ENCODE data around the gene XAB2. TPM values are rescaled to one million over a fixed set of nuclear protein-coding genes. Genes with fewer than 3 reads are reported as not detected.

XAB2 gene
- polyA plus RNA-seq, 1 donor from 2014 or later, result 19.6 TPM

GRCh38 chr19:7618348-7618747 lies 11.0 kb downstream of the XAB2 start:
- no peaks in the 10 kb centered on the region for H4K20me1 ChIP-seq (ENCODE audit: insufficient read depth)
- no peaks in the 10 kb centered on the region for H3K79me2 ChIP-seq (replicated peaks; ENCODE audit: insufficient read depth, low read length)
- no peaks in the 10 kb centered on the region for H3K27me3 ChIP-seq (ENCODE audit: insufficient read depth, low read depth, low read length)
- H3F3A ChIP-seq (ENCODE audit: insufficient read depth, low read length, poor library complexity, severe bottlenecking), result no peaks in the 10 kb centered on the region
- H3K9ac ChIP-seq (ENCODE audit: low read length), result no peak overlapping the region
- TF ChIP-seq MXI1 (conservative IDR thresholded peaks at IDR 0.05; ENCODE audit: poor library complexity, severe bottlenecking), result no peak
- no peak for TF ChIP-seq EP300 (conservative IDR thresholded peaks at IDR 0.05; ENCODE audit: poor library complexity, severe bottlenecking)
- TF ChIP-seq, protein P1, sequence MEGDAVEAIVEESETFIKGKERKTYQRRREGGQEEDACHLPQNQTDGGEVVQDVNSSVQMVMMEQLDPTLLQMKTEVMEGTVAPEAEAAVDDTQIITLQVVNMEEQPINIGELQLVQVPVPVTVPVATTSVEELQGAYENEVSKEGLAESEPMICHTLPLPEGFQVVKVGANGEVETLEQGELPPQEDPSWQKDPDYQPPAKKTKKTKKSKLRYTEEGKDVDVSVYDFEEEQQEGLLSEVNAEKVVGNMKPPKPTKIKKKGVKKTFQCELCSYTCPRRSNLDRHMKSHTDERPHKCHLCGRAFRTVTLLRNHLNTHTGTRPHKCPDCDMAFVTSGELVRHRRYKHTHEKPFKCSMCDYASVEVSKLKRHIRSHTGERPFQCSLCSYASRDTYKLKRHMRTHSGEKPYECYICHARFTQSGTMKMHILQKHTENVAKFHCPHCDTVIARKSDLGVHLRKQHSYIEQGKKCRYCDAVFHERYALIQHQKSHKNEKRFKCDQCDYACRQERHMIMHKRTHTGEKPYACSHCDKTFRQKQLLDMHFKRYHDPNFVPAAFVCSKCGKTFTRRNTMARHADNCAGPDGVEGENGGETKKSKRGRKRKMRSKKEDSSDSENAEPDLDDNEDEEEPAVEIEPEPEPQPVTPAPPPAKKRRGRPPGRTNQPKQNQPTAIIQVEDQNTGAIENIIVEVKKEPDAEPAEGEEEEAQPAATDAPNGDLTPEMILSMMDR (IDR thresholded peaks at IDR 0.05; ENCODE audit: poor library complexity, severe bottlenecking), result no peak
- no peak for TF ChIP-seq POLR2AphosphoS5 (IDR thresholded peaks at IDR 0.05)
- TF ChIP-seq RAD21 (conservative IDR thresholded peaks at IDR 0.05), result no peak
- no peak for TF ChIP-seq SMC3 (conservative IDR thresholded peaks at IDR 0.05; ENCODE audit: poor library complexity)
- TF ChIP-seq TAF1 (IDR thresholded peaks at IDR 0.05; ENCODE audit: low read depth), result no peak
- no peak for TF ChIP-seq REST (IDR thresholded peaks at IDR 0.05; ENCODE audit: borderline replicate concordance)
- TF ChIP-seq EZH2 (IDR thresholded peaks at IDR 0.05; ENCODE audit: borderline replicate concordance, insufficient read depth, low read length, poor library complexity, severe bottlenecking), result no peak
- no peak overlapping the region for H2AFZ ChIP-seq (ENCODE audit: low read depth, low read length)
- H3K27ac ChIP-seq (ENCODE audit: low read length), result no peak overlapping the region
- H3K4me2 ChIP-seq (ENCODE audit: low read length), result no peak overlapping the region
- no peaks in the 10 kb centered on the region for H3K9me2 ChIP-seq (ENCODE audit: insufficient read depth, low read length)
- no peak overlapping the region for H3K4me3 ChIP-seq (ENCODE audit: low read length)
- H3K9me3 ChIP-seq (ENCODE audit: low read length), result no peaks in the 10 kb centered on the region
- H3K36me3 ChIP-seq (ENCODE audit: insufficient read depth, low read length), result no peaks in the 10 kb centered on the region

- Histone ChIP-seq H3K27ac (ENCODE audit: low read length) (no peak overlapping the region), H3K9me3 (ENCODE audit: low read length) (no peaks in the 10 kb centered on the region), H2AFZ (ENCODE audit: low read depth, low read length) (no peak overlapping the region), H4K20me1 (ENCODE audit: insufficient read depth) (no peaks in the 10 kb centered on the region), H3K27me3 (ENCODE audit: insufficient read depth, low read depth, low read length) (no peaks in the 10 kb centered on the region), H3F3A (ENCODE audit: insufficient read depth, low read length, poor library complexity, severe bottlenecking) (no peaks in the 10 kb centered on the region), H3K9me2 (ENCODE audit: insufficient read depth, low read length) (no peaks in the 10 kb centered on the region), H3K9ac (ENCODE audit: low read length) (no peak overlapping the region), H3K4me3 (ENCODE audit: low read length) (no peak overlapping the region), H3K79me2 (replicated peaks; ENCODE audit: insufficient read depth, low read length) (no peaks in the 10 kb centered on the region), H3K4me2 (ENCODE audit: low read length) (no peak overlapping the region), H3K36me3 (ENCODE audit: insufficient read depth, low read length) (no peaks in the 10 kb centered on the region)
- no peak for TF ChIP-seq EZH2 (IDR thresholded peaks at IDR 0.05; ENCODE audit: borderline replicate concordance, insufficient read depth, low read length, poor library complexity, severe bottlenecking)
- TF ChIP-seq, protein P1 (IDR thresholded peaks at IDR 0.05; ENCODE audit: poor library complexity, severe bottlenecking), result no peak
- no peak for TF ChIP-seq SMC3 (conservative IDR thresholded peaks at IDR 0.05; ENCODE audit: poor library complexity)
- no peak for TF ChIP-seq RAD21 (conservative IDR thresholded peaks at IDR 0.05)
- no peak for TF ChIP-seq REST (IDR thresholded peaks at IDR 0.05; ENCODE audit: borderline replicate concordance)
- no peak for TF ChIP-seq TAF1 (IDR thresholded peaks at IDR 0.05; ENCODE audit: low read depth)
- TF ChIP-seq POLR2AphosphoS5 (IDR thresholded peaks at IDR 0.05), result no peak
- no peak for TF ChIP-seq MXI1 (conservative IDR thresholded peaks at IDR 0.05; ENCODE audit: poor library complexity, severe bottlenecking)
- no peak for TF ChIP-seq EP300 (conservative IDR thresholded peaks at IDR 0.05; ENCODE audit: poor library complexity, severe bottlenecking)
These were observed 11.6 kb downstream of the XAB2 start for GRCh38 chr19:7617735-7618134.

Measured in neural cell (in vitro differentiated cells).